PFSK-1 (cell line): Measurements from ENCODE around the gene ATL1.

Experiments used
- FOXP2 ChIP-seq: optimal IDR thresholded peaks from 2 replicates; pipeline ENCODE3; 2011; ENCODE audit warnings: borderline replicate concordance, control low read depth, inconsistent platforms; ENCODE audit not compliant: insufficient read depth; ENCODE audit errors: extremely low read length, extremely low read depth
- POLR2AphosphoS5 ChIP-seq: IDR thresholded peaks from 2 replicates; pipeline ENCODE4 v1.6.1; 2012; ENCODE audit warnings: low read depth, mild to moderate bottlenecking, control low read depth, low read length, moderate library complexity
- SIN3A ChIP-seq: IDR thresholded peaks from 2 replicates; pipeline ENCODE4 v1.6.1; 2012; ENCODE audit warnings: mild to moderate bottlenecking, low read length, moderate library complexity, borderline replicate concordance; ENCODE audit not compliant: insufficient read depth
- TAF1 ChIP-seq: IDR thresholded peaks from 2 replicates; pipeline ENCODE4 v1.6.1; 2012; ENCODE audit warnings: low read length, control low read depth, borderline replicate concordance; ENCODE audit not compliant: insufficient read depth
- TF ChIP-seq, protein P1 (sequence below), 2 experiments: IDR thresholded peaks; 2 replicates each; pipeline versions ENCODE4 v1.6.1 to v1.8.0; 2011 to 2012; ENCODE audit warnings: low read depth in 2 of 2, low read length in 2 of 2, control low read depth in 1 of 2, inconsistent platforms in 1 of 2, mild to moderate bottlenecking in 1 of 2, moderate library complexity in 1 of 2; ENCODE audit not compliant: insufficient read depth in 1 of 2

The ATL1 gene

DNA sequence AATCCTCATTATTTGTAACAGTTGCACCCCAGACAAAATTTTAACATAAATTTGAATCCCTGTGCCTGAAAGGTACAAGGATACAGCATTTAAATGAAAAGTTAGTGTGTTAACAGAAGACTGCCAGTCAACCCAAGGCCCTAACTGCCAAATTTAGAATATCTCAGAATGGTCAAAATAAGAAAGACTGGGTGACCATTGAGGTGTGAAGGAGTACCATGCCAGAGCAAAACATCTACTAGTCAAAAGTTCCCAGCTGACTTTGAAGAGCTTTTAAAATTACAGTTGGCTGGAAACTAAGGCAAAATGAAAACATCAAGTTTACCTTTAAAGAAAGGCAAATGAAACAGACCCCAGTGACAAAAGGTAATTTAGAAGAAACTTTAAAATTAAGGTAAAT, 89.7 kb downstream of the ATL1 start:
- TF ChIP-seq, protein P1, sequence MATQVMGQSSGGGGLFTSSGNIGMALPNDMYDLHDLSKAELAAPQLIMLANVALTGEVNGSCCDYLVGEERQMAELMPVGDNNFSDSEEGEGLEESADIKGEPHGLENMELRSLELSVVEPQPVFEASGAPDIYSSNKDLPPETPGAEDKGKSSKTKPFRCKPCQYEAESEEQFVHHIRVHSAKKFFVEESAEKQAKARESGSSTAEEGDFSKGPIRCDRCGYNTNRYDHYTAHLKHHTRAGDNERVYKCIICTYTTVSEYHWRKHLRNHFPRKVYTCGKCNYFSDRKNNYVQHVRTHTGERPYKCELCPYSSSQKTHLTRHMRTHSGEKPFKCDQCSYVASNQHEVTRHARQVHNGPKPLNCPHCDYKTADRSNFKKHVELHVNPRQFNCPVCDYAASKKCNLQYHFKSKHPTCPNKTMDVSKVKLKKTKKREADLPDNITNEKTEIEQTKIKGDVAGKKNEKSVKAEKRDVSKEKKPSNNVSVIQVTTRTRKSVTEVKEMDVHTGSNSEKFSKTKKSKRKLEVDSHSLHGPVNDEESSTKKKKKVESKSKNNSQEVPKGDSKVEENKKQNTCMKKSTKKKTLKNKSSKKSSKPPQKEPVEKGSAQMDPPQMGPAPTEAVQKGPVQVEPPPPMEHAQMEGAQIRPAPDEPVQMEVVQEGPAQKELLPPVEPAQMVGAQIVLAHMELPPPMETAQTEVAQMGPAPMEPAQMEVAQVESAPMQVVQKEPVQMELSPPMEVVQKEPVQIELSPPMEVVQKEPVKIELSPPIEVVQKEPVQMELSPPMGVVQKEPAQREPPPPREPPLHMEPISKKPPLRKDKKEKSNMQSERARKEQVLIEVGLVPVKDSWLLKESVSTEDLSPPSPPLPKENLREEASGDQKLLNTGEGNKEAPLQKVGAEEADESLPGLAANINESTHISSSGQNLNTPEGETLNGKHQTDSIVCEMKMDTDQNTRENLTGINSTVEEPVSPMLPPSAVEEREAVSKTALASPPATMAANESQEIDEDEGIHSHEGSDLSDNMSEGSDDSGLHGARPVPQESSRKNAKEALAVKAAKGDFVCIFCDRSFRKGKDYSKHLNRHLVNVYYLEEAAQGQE (IDR thresholded peaks at IDR 0.05; ENCODE audit: insufficient read depth in 1 of 2, low read depth in 2 of 2, low read length in 2 of 2): no peak
- TF ChIP-seq TAF1: no peak
- no peak for TF ChIP-seq SIN3A
- TF ChIP-seq POLR2AphosphoS5: no peak
- TF ChIP-seq FOXP2: no peak

DNA sequence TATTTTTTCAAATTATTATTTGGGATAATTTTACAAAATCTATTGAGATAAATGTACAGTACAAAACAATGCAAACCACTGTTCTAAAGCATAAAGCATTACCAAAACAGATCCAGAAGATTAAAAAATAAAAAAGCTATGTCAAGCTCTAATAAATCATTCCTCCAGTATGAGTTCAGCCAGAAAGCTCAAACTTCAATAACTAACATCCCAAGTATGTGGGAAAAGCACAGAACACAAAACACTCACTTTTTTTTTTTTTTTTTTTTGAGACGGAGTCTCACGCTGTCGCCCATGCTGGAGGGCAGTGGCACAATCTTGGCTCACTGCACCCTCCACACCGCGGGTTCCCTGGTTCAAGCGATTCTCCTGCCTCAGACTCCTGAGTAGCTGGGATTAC, 96.8 kb downstream of the ATL1 start:
- TF ChIP-seq POLR2AphosphoS5 (no peak), SIN3A (no peak), FOXP2 (no peak)
- TF ChIP-seq, protein P1 (IDR thresholded peaks at IDR 0.05; ENCODE audit: insufficient read depth in 1 of 2, low read depth in 2 of 2, low read length in 2 of 2): no peak

GRCh38 chr14:50657753-50658152, 97.8 kb downstream of the ATL1 start:
- no peak for TF ChIP-seq FOXP2
- TF ChIP-seq, protein P1 (IDR thresholded peaks at IDR 0.05; ENCODE audit: insufficient read depth in 1 of 2, low read depth in 2 of 2, low read length in 2 of 2): no peak
- TF ChIP-seq POLR2AphosphoS5: no peak
- no peak for TF ChIP-seq SIN3A
- TF ChIP-seq TAF1: no peak

- TF ChIP-seq SIN3A (no peak), TAF1 (no peak), POLR2AphosphoS5 (no peak), FOXP2 (no peak)
- TF ChIP-seq, protein P1 (IDR thresholded peaks at IDR 0.05; ENCODE audit: insufficient read depth in 1 of 2, low read depth in 2 of 2, low read length in 2 of 2): no peak
These were observed 98.3 kb downstream of the ATL1 start for GRCh38 chr14:50658203-50658602.

- TF ChIP-seq POLR2AphosphoS5 (no peak), SIN3A (no peak), FOXP2 (no peak), TAF1 (no peak)
- TF ChIP-seq, protein P1 (IDR thresholded peaks at IDR 0.05; ENCODE audit: insufficient read depth in 1 of 2, low read depth in 2 of 2, low read length in 2 of 2): no peak
These were observed 99.5 kb downstream of the ATL1 start for GRCh38 chr14:50659327-50659974.
